WTC11 (cell line): Measurements from ENCODE around the gene STIP1. TPM values are rescaled to one million over a fixed set of nuclear protein-coding genes. Genes with fewer than 3 reads are reported as not detected.

Source experiments
- ATAC-seq: fragments of 200-7000 bp; cut with Tn5 transposase; 2 replicates; pipeline ENCODE4 v1.10.0; 2021; ENCODE audit warnings: mild to moderate bottlenecking, moderate library complexity
- CTCF ChIA-PET: fragments of 300-600 bp; sonication (Branson Sonifier 250); formaldehyde crosslinking; loops from one replicate; lab custom pipeline; 2021; ENCODE audit warnings: antibody characterized with exemption; lab: Charles Lee
- POLR2A ChIA-PET: fragments of 350-600 bp; sonication (Branson Sonifier 250); formaldehyde crosslinking; loops from one replicate; lab custom pipeline; 2021; ENCODE audit warnings: antibody characterized with exemption; lab: Charles Lee
- DNase-seq: peaks from one replicate; pipeline ENCODE4 v3.0.0; 2021; ENCODE audit warnings: low spot score
- H3K27ac Mint-ChIP-seq: 2 replicates; pipeline ENCODE4 v1.8.0; 2021; ENCODE audit warnings: mixed read lengths
- H3K27me3 Mint-ChIP-seq: 2 replicates; pipeline ENCODE4 v1.8.0; 2021; ENCODE audit warnings: low read depth, mild to moderate bottlenecking, moderate library complexity, mixed read lengths
- H3K36me3 Mint-ChIP-seq: 2 replicates; pipeline ENCODE4 v1.8.0; 2021; ENCODE audit warnings: mixed read lengths
- H3K4me1 Mint-ChIP-seq: 2 replicates; pipeline ENCODE4 v1.8.0; 2022; ENCODE audit warnings: mixed read lengths
- H3K4me3 Mint-ChIP-seq: 2 replicates; pipeline ENCODE4 v1.8.0; 2021; ENCODE audit warnings: mild to moderate bottlenecking, moderate library complexity, mixed read lengths
- H3K9me3 Mint-ChIP-seq: 2 replicates; pipeline ENCODE4 v1.8.0; 2021; ENCODE audit warnings: mixed read lengths
- AR ChIP-seq: fragments of 250-450 bp; sonication (Bioruptor Pico); IDR thresholded peaks from 2 replicates; pipeline ENCODE4 v1.9.0; 2021; ENCODE audit warnings: mild to moderate bottlenecking
- ATF1 ChIP-seq: sonication (generic); formaldehyde crosslinking; IDR thresholded peaks from 2 replicates; pipeline ENCODE4 v1.8.1; 2023; ENCODE audit warnings: mild to moderate bottlenecking, moderate library complexity, missing genetic modification reagents
- ATF3 ChIP-seq: sonication (generic); formaldehyde crosslinking; conservative IDR thresholded peaks from 2 replicates; pipeline ENCODE4 v1.8.1; 2022; ENCODE audit warnings: mild to moderate bottlenecking, missing genetic modification reagents
- CREB1 ChIP-seq: sonication (generic); formaldehyde crosslinking; IDR thresholded peaks from 2 replicates; pipeline ENCODE4 v1.8.0; 2023; ENCODE audit warnings: mild to moderate bottlenecking, missing genetic modification reagents
- ELF4 ChIP-seq: sonication (generic); formaldehyde crosslinking; IDR thresholded peaks from 2 replicates; pipeline ENCODE4 v1.8.1; 2022; ENCODE audit warnings: low read depth, mild to moderate bottlenecking, moderate library complexity, missing genetic modification reagents
- ESRRA ChIP-seq: sonication (generic); formaldehyde crosslinking; IDR thresholded peaks from 2 replicates; pipeline ENCODE4 v1.8.1; 2022; ENCODE audit warnings: mild to moderate bottlenecking, missing genetic modification reagents, borderline replicate concordance
- FOXK1 ChIP-seq: sonication (generic); formaldehyde crosslinking; IDR thresholded peaks from 2 replicates; pipeline ENCODE4 v1.8.0; 2022; ENCODE audit warnings: mild to moderate bottlenecking, moderate library complexity, missing genetic modification reagents
- FOXP4 ChIP-seq: sonication (generic); formaldehyde crosslinking; IDR thresholded peaks from 2 replicates; pipeline ENCODE4 v1.8.0; 2022; ENCODE audit warnings: mild to moderate bottlenecking, missing genetic modification reagents
- GRHL2 ChIP-seq: fragments of 250-450 bp; sonication (Bioruptor Pico); IDR thresholded peaks from 2 replicates; pipeline ENCODE4 v1.8.0; 2022; ENCODE audit warnings: mild to moderate bottlenecking, moderate library complexity; ENCODE audit not compliant: insufficient replicate concordance, severe bottlenecking
- HMGA2 ChIP-seq: fragments of 250-450 bp; sonication (Bioruptor Pico); IDR thresholded peaks from 2 replicates; pipeline ENCODE4 v1.4.0; 2021; ENCODE audit warnings: mild to moderate bottlenecking, moderate library complexity
- MAX ChIP-seq: sonication (generic); formaldehyde crosslinking; IDR thresholded peaks from 2 replicates; pipeline ENCODE4 v1.8.0; 2022; ENCODE audit warnings: mild to moderate bottlenecking, missing genetic modification reagents
- NR2C2 ChIP-seq: sonication (generic); formaldehyde crosslinking; IDR thresholded peaks from 2 replicates; pipeline ENCODE4 v1.8.0; 2022; ENCODE audit warnings: mild to moderate bottlenecking, missing genetic modification reagents
- OVOL2 ChIP-seq: fragments of 250-450 bp; sonication (Bioruptor Pico); IDR thresholded peaks from 2 replicates; pipeline ENCODE4 v1.9.0; 2021; ENCODE audit warnings: mild to moderate bottlenecking, borderline replicate concordance
- RELA ChIP-seq: sonication (generic); formaldehyde crosslinking; IDR thresholded peaks from 2 replicates; pipeline ENCODE4 v1.8.1; 2022; ENCODE audit warnings: missing genetic modification reagents, mild to moderate bottlenecking, borderline replicate concordance
- USF1 ChIP-seq: sonication (generic); formaldehyde crosslinking; IDR thresholded peaks from 2 replicates; pipeline ENCODE4 v1.8.0; 2022; ENCODE audit warnings: mild to moderate bottlenecking, missing genetic modification reagents
- USF2 ChIP-seq: sonication (generic); formaldehyde crosslinking; IDR thresholded peaks from 2 replicates; pipeline ENCODE4 v1.8.1; 2023; ENCODE audit warnings: mild to moderate bottlenecking, missing genetic modification reagents, moderate library complexity
- ZBTB21 ChIP-seq: sonication (generic); formaldehyde crosslinking; IDR thresholded peaks from 2 replicates; pipeline ENCODE4 v1.8.1; 2023; ENCODE audit warnings: mild to moderate bottlenecking, missing genetic modification reagents, borderline replicate concordance
- ZNF121 ChIP-seq: sonication (generic); formaldehyde crosslinking; IDR thresholded peaks from 2 replicates; pipeline ENCODE4 v1.8.0; 2023; ENCODE audit warnings: missing genetic modification reagents
- ZNF219 ChIP-seq: sonication (generic); formaldehyde crosslinking; IDR thresholded peaks from 2 replicates; pipeline ENCODE4 v1.8.0; 2023; ENCODE audit warnings: missing genetic modification reagents, mild to moderate bottlenecking, borderline replicate concordance
- ZNF232 ChIP-seq: sonication (generic); formaldehyde crosslinking; IDR thresholded peaks from 2 replicates; pipeline ENCODE4 v1.8.0; 2022; ENCODE audit warnings: mild to moderate bottlenecking, missing genetic modification reagents
- ZNF416 ChIP-seq: fragments of 250-450 bp; sonication (Bioruptor Pico); IDR thresholded peaks from 2 replicates; pipeline ENCODE4 v1.9.0; 2021; ENCODE audit warnings: mild to moderate bottlenecking, inconsistent platforms
- ZNF671 ChIP-seq: fragments of 250-450 bp; sonication (Bioruptor Pico); IDR thresholded peaks from 2 replicates; pipeline ENCODE4 v1.8.0; 2021; ENCODE audit warnings: mild to moderate bottlenecking
- total RNA-seq: library from RNA; stranded (reverse); gene quantifications from 3 replicates; pipeline ENCODE4 v1.2.3, GENCODE V29; 2021

STIP1 gene
- total RNA-seq, 1 experiment from 2014 or later: 296 TPM

- no peaks in the 10 kb centered on the region; the same call in 1 of the 2 replicates for H3K27me3 Mint-ChIP-seq
- peaks cover 22% of the 10 kb centered on the region for H3K36me3 Mint-ChIP-seq
- CTCF ChIA-PET: interaction anchor here (0.8 to 1.6 kb wide), 8 partner anchors 23 to 214 kb away, joined by 3 to 12 read pairs (median 4); partner anchors contain the start of gene PLCB3
- H3K4me3 Mint-ChIP-seq: peak overlapping the region; percentile 36
- POLR2A ChIA-PET: interaction anchor here (0.6 to 1.3 kb wide), 3 partner anchors 15 to 210 kb away, joined by 3 to 7 read pairs (median 3); no protein-coding TSS in a partner anchor
- H3K27ac Mint-ChIP-seq: peak overlapping the region; percentile 84
- peaks cover 34% of the 10 kb centered on the region for H3K4me1 Mint-ChIP-seq
- peak; percentile 7 for ATAC-seq
- no peak for TF ChIP-seq GRHL2 (CRISPR knock-in tag)
- no peak for TF ChIP-seq FOXK1 (CRISPR knock-in tag)
- TF ChIP-seq MAX: peak; percentile 81
- no peak for TF ChIP-seq AR (CRISPR knock-in tag)
- peak; percentile 97 for TF ChIP-seq USF1 (CRISPR knock-in tag)
- peak; percentile 97 for TF ChIP-seq USF2
- TF ChIP-seq, all 79 proteins: peak for 3
- H3K9me3 Mint-ChIP-seq: no peaks in the 10 kb centered on the region
- peak; percentile 70 for DNase-seq
Measured at GRCh38 chr11:64181506-64182411, 4.2 kb upstream of the STIP1 start.

- Mint-ChIP-seq H3K9me3 (no peaks in the 10 kb centered on the region), H3K4me3 (peak overlapping the region; percentile 93; the same call in 1 of the 2 replicates), H3K27ac (no peak overlapping the region), H3K27me3 (no peaks in the 10 kb centered on the region), H3K4me1 (peaks cover 36% of the 10 kb centered on the region), H3K36me3 (peaks cover 20% of the 10 kb centered on the region)
- ChIA-PET CTCF (interaction anchor here (0.6 to 3.1 kb wide), 6 partner anchors 21 to 183 kb away, joined by 3 to 23 read pairs (median 10); partner anchors contain the start of gene FKBP2), POLR2A (interaction anchor here (0.6 to 2.3 kb wide), 2 partner anchors 133 to 913 kb away, joined by 6 to 7 read pairs; partner anchors contain the start of genes PRDX5 and TRMT112)
- ATAC-seq (no peak), DNase-seq (no peak)
- no peak for TF ChIP-seq ESRRA (CRISPR knock-in tag)
Measured at GRCh38 chr11:64183890-64184289, 2.1 kb upstream of the STIP1 start.

- Mint-ChIP-seq H3K27me3 (no peaks in the 10 kb centered on the region), H3K36me3 (peaks cover 13% of the 10 kb centered on the region), H3K4me1 (peaks cover 41% of the 10 kb centered on the region), H3K4me3 (peak overlapping the region; percentile 93), H3K9me3 (no peaks in the 10 kb centered on the region), H3K27ac (peak overlapping the region; percentile 96)
- ChIA-PET CTCF (interaction anchor here (0.6 to 3.1 kb wide), 30 partner anchors 10 to 347 kb away, joined by 3 to 23 read pairs (median 4); partner anchors contain the start of genes ESRRA, FERMT3, FKBP2 and MACROD1), POLR2A (interaction anchor here (0.6 to 2.3 kb wide), 18 partner anchors 11 to 268 kb away, joined by 3 to 11 read pairs (median 4); partner anchors contain the start of genes DNAJC4, FKBP2, MACROD1 and PRDX5)
- ATAC-seq (peak; percentile 1), DNase-seq (no peak)
- TF ChIP-seq ELF4 (CRISPR knock-in tag): peak; percentile 78; the same call in 1 of the 2 replicates
- no peak for TF ChIP-seq ZNF671 (CRISPR knock-in tag)
- TF ChIP-seq FOXP4: peak; percentile 98
- TF ChIP-seq CREB1: peak; percentile 88
- TF ChIP-seq NR2C2 (CRISPR knock-in tag): peak; percentile 57; the same call in 1 of the 2 replicates
- peak; percentile 63; the same call in 1 of the 2 replicates for TF ChIP-seq ZBTB21 (CRISPR knock-in tag)
- TF ChIP-seq ZNF219 (CRISPR knock-in tag): peak; percentile 61; the same call in 1 of the 2 replicates
- peak; percentile 53; the same call in 1 of the 2 replicates for TF ChIP-seq OVOL2
- peak; percentile 92; the same call in 1 of the 2 replicates for TF ChIP-seq RELA (CRISPR knock-in tag)
- TF ChIP-seq ATF1: peak; percentile 87; the same call in 1 of the 2 replicates
- TF ChIP-seq ZNF121 (CRISPR knock-in tag): 0 out of 2 replicates have a peak, but pooled peaks have one; percentile 26
- no peak for TF ChIP-seq ZNF416 (CRISPR knock-in tag)
- no peak for TF ChIP-seq HMGA2
- peak; percentile 92; the same call in 1 of the 2 replicates for TF ChIP-seq ZNF232
- no peak for TF ChIP-seq ATF3
Measured at GRCh38 chr11:64185175-64185692, 737 bp upstream of the STIP1 start.
